HCT116 (cell line): Measurements from ENCODE around the gene MKNK1. TPM values are rescaled to one million over a fixed set of nuclear protein-coding genes. Genes with fewer than 3 reads are reported as not detected.

Source experiments
- ATAC-seq: fragments of 200-7000 bp; cut with Tn5 transposase; 2 replicates; pipeline ENCODE4 v1.9.1; 2020; ENCODE audit warnings: mild to moderate bottlenecking, moderate library complexity
- BruUV-seq: library from RNA; stranded (reverse); fragments of 400-500 nt; replicated peaks from 2 replicates; lab custom pipeline; 2021; lab: Mats Ljungman, UMichigan
- CTCF ChIA-PET: fragments of 300-600 bp; sonication (Branson Sonifier 250); formaldehyde crosslinking; loops from one replicate; lab custom pipeline; 2021; ENCODE audit warnings: antibody characterized with exemption; lab: Charles Lee
- POLR2A ChIA-PET: fragments of 300-600, 350-600 bp; sonication (Branson Sonifier 250); formaldehyde crosslinking; loops from one replicate; lab custom pipeline; 2021; ENCODE audit warnings: antibody characterized with exemption; lab: Charles Lee
- RAD21 ChIA-PET, 2 experiments: fragments of 300-600 bp; sonication (Branson Sonifier 250); formaldehyde crosslinking; loops; one replicate each; lab custom pipeline; 2023; ENCODE audit warnings: low total read pairs in 2 of 2; ENCODE audit not compliant: uncharacterized antibody in 2 of 2, unreplicated experiment in 2 of 2, low non-redundant PET in 1 of 2; lab: Charles Lee
- DNase-seq: peaks from one replicate; pipeline ENCODE4 v3.0.0-alpha.2; 2010; ENCODE audit warnings: low read depth, low spot score
- H2AFZ ChIP-seq: fragments of 200-600 bp; shearing (Covaris generic), sonication (generic); 2 replicates; pipeline ENCODE4 v1.6.1; 2017; ENCODE audit warnings: low read depth, mixed run types, mixed read lengths, antibody characterized with exemption, low read length; ENCODE audit not compliant: poor library complexity, severe bottlenecking
- H3K27ac ChIP-seq: 2 replicates; pipeline ENCODE4 v1.5.1; 2012; ENCODE audit warnings: low read depth, low read length
- H3K27me3 ChIP-seq: fragments of 200-600 bp; sonication (generic); 2 replicates; pipeline ENCODE4 v1.6.1; 2016; ENCODE audit warnings: mixed run types, low read length, mixed read lengths; ENCODE audit not compliant: insufficient read depth
- H3K36me3 ChIP-seq, 2 experiments: fragments of 200-500 bp in 1 of 2; fragments of 200-600 bp in 1 of 2; sonication (Bioruptor generic) in 1 of 2; sonication (generic) in 1 of 2; 2 replicates each; pipeline versions ENCODE4 v1.5.1 to v1.6.1; 2014 to 2016; ENCODE audit warnings: low read length in 2 of 2, inconsistent platforms in 1 of 2, mixed read lengths in 1 of 2, mixed run types in 1 of 2; ENCODE audit not compliant: insufficient read depth in 2 of 2, control insufficient read depth in 1 of 2
- H3K4me1 ChIP-seq, 2 experiments: fragments of 200-600 bp in 1 of 2; sonication (generic) in 1 of 2; 2 replicates each; pipeline versions ENCODE4 v1.5.1 to v1.6.1; 2012 to 2017; ENCODE audit warnings: low read length in 2 of 2, inconsistent platforms in 1 of 2, mild to moderate bottlenecking in 1 of 2, mixed read lengths in 1 of 2, mixed run types in 1 of 2, moderate library complexity in 1 of 2; ENCODE audit not compliant: insufficient read depth in 2 of 2, control insufficient read depth in 1 of 2
- H3K4me2 ChIP-seq: fragments of 200-600 bp; sonication (generic); 2 replicates; pipeline ENCODE4 v1.6.1; 2017; ENCODE audit warnings: mixed run types, low read length, mixed read lengths
- H3K4me3 ChIP-seq, 2 experiments: fragments of 200-600 bp in 1 of 2; sonication (generic) in 1 of 2; replicated peaks in 1 of 2; 2 replicates each; pipeline ENCODE4 v1.5.1; 2011 to 2016; ENCODE audit warnings: low read length in 2 of 2, control low read depth in 1 of 2, low read depth in 1 of 2, mild to moderate bottlenecking in 1 of 2, mixed read lengths in 1 of 2, mixed run types in 1 of 2
- H3K79me2 ChIP-seq: fragments of 200-600 bp; sonication (generic); 2 replicates; pipeline ENCODE4 v1.6.1; 2017; ENCODE audit warnings: mild to moderate bottlenecking, mixed run types, low read length, moderate library complexity, mixed read lengths; ENCODE audit not compliant: insufficient read depth
- H3K9ac ChIP-seq: fragments of 200-600 bp; sonication (generic); 2 replicates; pipeline ENCODE4 v1.6.1; 2016; ENCODE audit warnings: low read length, mixed read lengths
- H3K9me2 ChIP-seq: fragments of 200-600 bp; sonication (generic), shearing (Covaris generic); 2 replicates; pipeline ENCODE4 v1.6.1; 2017; ENCODE audit warnings: mixed run types, mild to moderate bottlenecking, moderate library complexity; ENCODE audit not compliant: insufficient read depth
- H3K9me3 ChIP-seq, 2 experiments: fragments of 200-500 bp in 1 of 2; fragments of 200-600 bp in 1 of 2; sonication (Bioruptor generic) in 1 of 2; sonication (generic) in 1 of 2; 2 replicates each; pipeline ENCODE4 v1.6.1; 2014 to 2017; ENCODE audit warnings: low read length in 2 of 2, mixed read lengths in 2 of 2, inconsistent platforms in 1 of 2, low read depth in 1 of 2, mild to moderate bottlenecking in 1 of 2, mixed run types in 1 of 2, moderate library complexity in 1 of 2; ENCODE audit not compliant: control insufficient read depth in 1 of 2, insufficient read depth in 1 of 2
- H4K20me1 ChIP-seq: fragments of 200-600 bp; sonication (generic), shearing (Covaris generic); 2 replicates; pipeline ENCODE4 v1.6.1; 2017; ENCODE audit warnings: mixed run types, mild to moderate bottlenecking, moderate library complexity; ENCODE audit not compliant: insufficient read depth
- CBX3 ChIP-seq: IDR thresholded peaks from 2 replicates; pipeline ENCODE4 v1.6.1; 2012; ENCODE audit warnings: low read depth
- CEBPB ChIP-seq: IDR thresholded peaks from 2 replicates; pipeline ENCODE4 v1.6.1; 2012; ENCODE audit warnings: low read depth
- EGR1 ChIP-seq: IDR thresholded peaks from 2 replicates; pipeline ENCODE4 v1.6.1; 2012; ENCODE audit warnings: low read depth
- ELF1 ChIP-seq: IDR thresholded peaks from 2 replicates; pipeline ENCODE4 v1.6.1; 2012; ENCODE audit warnings: low read depth, borderline replicate concordance
- EZH2 ChIP-seq: fragments of 200-600 bp; sonication (generic); IDR thresholded peaks from 2 replicates; pipeline ENCODE4 v1.6.1; 2017; ENCODE audit warnings: antibody characterized with exemption, mixed run types
- FOSL1 ChIP-seq: IDR thresholded peaks from 2 replicates; pipeline ENCODE4 v1.6.1; 2012; ENCODE audit warnings: low read depth
- JUND ChIP-seq: IDR thresholded peaks from 2 replicates; pipeline ENCODE4 v1.6.1; 2012
- POLR2A ChIP-seq: IDR thresholded peaks from 2 replicates; pipeline ENCODE4 v1.7.0; 2011; ENCODE audit warnings: borderline replicate concordance; ENCODE audit not compliant: insufficient read depth, insufficient read length; ENCODE audit errors: extremely low read depth
- POLR2AphosphoS5 ChIP-seq: IDR thresholded peaks from 2 replicates; pipeline ENCODE4 v1.6.1; 2011; ENCODE audit warnings: mild to moderate bottlenecking, low read depth, low read length, moderate library complexity
- RAD21 ChIP-seq: IDR thresholded peaks from 2 replicates; pipeline ENCODE4 v1.6.1; 2012; ENCODE audit warnings: low read depth, mild to moderate bottlenecking
- SIN3A ChIP-seq: IDR thresholded peaks from 2 replicates; pipeline ENCODE4 v1.6.1; 2012; ENCODE audit warnings: low read depth
- SRF ChIP-seq: IDR thresholded peaks from 2 replicates; pipeline ENCODE4 v1.6.1; 2012; ENCODE audit warnings: low read depth
- ZBTB33 ChIP-seq: IDR thresholded peaks from 2 replicates; pipeline ENCODE4 v1.6.1; 2011; ENCODE audit warnings: mild to moderate bottlenecking, low read length, moderate library complexity; ENCODE audit not compliant: insufficient replicate concordance; ENCODE audit errors: extremely low read depth
- ZFX ChIP-seq: fragments of 450-650 bp; IDR thresholded peaks from 2 replicates; pipeline ENCODE4 v1.6.1; 2017
- ZNF274 ChIP-seq: fragments of 200-500 bp; sonication (Bioruptor generic); IDR thresholded peaks from 2 replicates; pipeline ENCODE4 v1.6.1; 2014; ENCODE audit warnings: mild to moderate bottlenecking, low read depth, low read length, inconsistent platforms
- intact Hi-C: fragments of 100-400 bp; cut with micrococcal nuclease; formaldehyde crosslinking; loops from 2 replicates; pipeline ENCODE4 v1.10.0; 2022
- total RNA-seq: library from RNA; stranded (reverse); gene quantifications from one replicate; pipeline ENCODE4 v1.2.1, GENCODE V29; 2021; ENCODE audit not compliant: unreplicated experiment

Gene MKNK1
- total RNA-seq, 1 experiment from 2014 or later = 30.9 TPM

DNA sequence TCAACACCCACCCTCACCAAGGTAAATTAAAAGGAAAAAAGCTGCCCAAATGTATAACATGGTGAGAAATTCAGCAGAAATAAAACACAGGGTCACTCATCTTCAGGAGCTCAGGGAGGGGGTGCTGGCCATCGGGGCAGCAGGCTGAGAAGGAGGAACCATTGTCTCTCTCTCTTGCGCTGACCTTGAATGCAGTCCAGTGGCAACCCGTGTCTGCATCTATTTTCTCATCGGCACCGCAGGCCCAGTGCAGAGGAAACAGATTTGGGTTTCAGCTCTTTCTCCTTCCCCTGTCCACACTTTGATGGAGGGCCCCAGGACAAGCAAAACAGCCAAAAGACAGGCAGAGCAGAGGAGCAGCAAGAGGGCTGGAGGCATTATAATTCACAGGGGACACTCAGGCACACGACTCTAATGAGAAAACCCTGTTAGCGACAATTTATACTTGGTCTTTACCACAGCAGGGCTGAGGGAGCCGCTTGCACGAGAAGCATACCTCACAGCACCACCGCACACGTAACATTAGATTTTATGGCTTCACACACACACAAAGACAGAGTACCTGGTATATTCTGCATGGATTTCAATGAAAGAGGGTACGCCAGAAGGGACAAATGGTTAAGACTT lies 18.6 kb downstream of the MKNK1 start:
- Histone ChIP-seq H3K79me2 (no peaks in the 10 kb centered on the region), H3K36me3 (peaks cover 10 to 15% of the 10 kb centered on the region in 2 experiments; a peak in 3 of 4 replicates), H3K9me2 (no peaks in the 10 kb centered on the region), H3K27ac (no peak overlapping the region), H3K4me1 (no peaks in the 10 kb centered on the region), H3K9ac (no peak overlapping the region), H3K27me3 (no peaks in the 10 kb centered on the region), H3K4me2 (no peak overlapping the region), H3K4me3 (no peak overlapping the region), H3K9me3 (no peaks in the 10 kb centered on the region), H4K20me1 (no peaks in the 10 kb centered on the region), H2AFZ (no peak overlapping the region)
- ATAC-seq (no peak), DNase-seq (no peak)
- intact Hi-C loops = no loop called here
- ChIA-PET CTCF (no interaction called here), POLR2A (no interaction called here), RAD21 (no interaction called here)
- TF ChIP-seq ELF1 (no peak), CEBPB (no peak), POLR2A (no peak), CBX3 (no peak), ZNF274 (no peak), FOSL1 (no peak), RAD21 (no peak), SRF (no peak), ZBTB33 (no peak), SIN3A (no peak), ZFX (no peak), POLR2AphosphoS5 (no peak), EGR1 (no peak), JUND (no peak), EZH2 (no peak)
- no TSS peak for BruUV-seq
